LoVo (cell line): ENCODE measurements around the gene MOGAT2.

Experiments
- DNase-seq: peaks from one replicate; pipeline ENCODE4 v3.0.0-alpha.2; 2016; ENCODE audit warnings: low spot score

MOGAT2 gene

DNA sequence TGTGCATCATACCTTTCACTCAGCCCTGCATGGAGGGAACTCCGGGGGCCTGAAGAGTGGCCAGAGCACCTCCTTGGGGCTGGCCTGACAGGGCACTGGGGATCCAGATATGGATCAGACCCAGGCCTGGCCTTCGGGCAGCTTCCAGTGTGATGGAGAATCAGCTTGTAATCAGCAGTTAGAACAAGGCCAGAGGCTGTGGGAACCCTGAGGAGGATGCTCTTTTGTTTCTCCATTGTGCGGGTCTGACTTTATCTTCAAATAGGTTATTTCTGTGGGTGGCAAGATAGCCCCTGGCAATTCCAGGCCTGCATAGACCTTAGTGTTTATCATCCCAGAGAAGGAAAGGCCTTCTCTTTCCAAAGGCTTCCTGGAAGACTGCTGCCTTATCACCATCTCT is 63.2 kb downstream of the MOGAT2 start:
- no peak for DNase-seq

- DNase-seq, result no peak
Observed at GRCh38 chr11:75781296-75781695, 63.7 kb downstream of the MOGAT2 start.

DNA sequence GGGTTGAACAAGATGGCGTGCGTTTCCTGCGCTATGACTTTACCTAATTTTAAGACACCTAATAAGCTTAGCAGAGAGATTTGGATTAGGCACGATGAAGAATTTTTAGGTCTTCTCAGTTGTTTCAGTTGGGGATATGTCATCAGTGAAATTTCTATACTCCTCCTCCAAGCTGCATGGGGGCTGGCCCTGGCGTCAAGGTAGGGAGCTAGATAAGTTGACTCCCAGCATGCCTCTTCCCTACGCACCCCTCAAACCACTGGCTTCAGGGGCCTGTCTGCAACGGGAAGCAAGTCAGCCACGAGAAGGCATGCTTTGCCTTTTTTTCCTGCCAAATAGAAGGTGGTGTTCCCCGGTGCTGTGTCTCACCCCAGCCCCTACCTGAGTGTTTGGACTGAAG is 64.2 kb downstream of the MOGAT2 start:
- no peak for DNase-seq
